HG03520 (cell line): ENCODE results near the gene USP34.

Experiments used
- ATAC-seq: cut with Tn5 transposase; IDR thresholded peaks from one replicate; pipeline ENCODE4 v1.9.1; 2021; ENCODE audit warnings: mild to moderate bottlenecking, moderate library complexity; ENCODE audit not compliant: unreplicated experiment

The USP34 gene

DNA sequence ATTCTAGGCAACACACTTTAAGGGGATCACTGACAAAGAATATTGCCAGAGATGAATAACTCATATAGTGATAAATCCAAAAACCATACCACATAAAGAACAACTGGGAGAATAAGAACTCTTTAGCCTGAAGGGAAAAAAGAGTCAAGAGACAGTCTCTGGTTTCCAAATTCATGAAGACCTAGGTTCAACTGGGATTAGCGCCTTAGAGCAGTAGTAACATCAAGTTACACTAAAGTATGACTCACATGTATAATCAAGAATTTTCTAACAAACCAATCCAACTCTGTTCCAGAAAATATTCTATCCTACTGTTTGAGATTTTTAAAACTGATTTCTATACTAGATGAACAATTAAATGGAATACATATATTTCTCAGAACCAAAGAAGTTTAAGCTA, 93.8 kb downstream of the USP34 start:
- ATAC-seq: no peak

DNA sequence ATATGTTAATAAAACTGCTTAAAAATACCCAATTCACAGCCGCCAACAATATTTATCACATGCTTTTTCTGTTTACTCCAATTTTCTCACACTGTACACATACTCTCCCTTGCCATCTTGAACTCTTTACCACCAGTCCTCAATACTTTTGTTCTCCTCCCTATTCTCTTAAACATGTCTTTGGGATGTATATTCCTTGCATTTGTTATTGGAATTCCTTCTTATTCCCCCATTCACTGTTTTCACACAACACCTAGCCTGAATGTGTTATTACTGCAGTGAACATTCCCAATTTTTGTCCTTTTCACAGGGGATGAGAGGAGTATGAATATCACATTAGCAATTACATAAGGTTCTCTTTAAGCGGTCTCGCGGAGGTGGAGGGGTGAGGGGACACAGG, 94.7 kb downstream of the USP34 start:
- ATAC-seq: no peak

- ATAC-seq: no peak
These were observed 99.9 kb downstream of the USP34 start for GRCh38 chr2:61371027-61371426.

GRCh38 chr2:61368687-61369665, 101.9 kb downstream of the USP34 start:
- ATAC-seq: no peak

DNA sequence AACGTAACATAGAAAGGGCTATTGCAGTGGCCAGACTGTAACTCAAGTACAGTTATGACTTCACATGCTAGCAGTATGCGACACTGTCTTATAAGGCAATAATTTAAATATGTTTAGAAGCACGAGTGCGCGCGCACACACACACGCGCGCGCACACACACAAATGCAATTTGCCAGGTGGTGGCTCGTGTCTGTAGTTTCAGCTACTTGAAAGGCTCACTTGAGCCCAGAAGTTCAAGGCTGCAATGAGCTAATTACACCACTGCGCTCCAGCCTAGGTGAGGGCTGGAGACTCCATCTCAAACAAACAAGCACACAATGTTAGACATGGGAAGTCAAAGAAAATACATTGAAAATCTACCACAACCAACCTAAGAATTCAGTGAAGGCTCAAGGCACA, 103.7 kb downstream of the USP34 start:
- no peak for ATAC-seq

DNA sequence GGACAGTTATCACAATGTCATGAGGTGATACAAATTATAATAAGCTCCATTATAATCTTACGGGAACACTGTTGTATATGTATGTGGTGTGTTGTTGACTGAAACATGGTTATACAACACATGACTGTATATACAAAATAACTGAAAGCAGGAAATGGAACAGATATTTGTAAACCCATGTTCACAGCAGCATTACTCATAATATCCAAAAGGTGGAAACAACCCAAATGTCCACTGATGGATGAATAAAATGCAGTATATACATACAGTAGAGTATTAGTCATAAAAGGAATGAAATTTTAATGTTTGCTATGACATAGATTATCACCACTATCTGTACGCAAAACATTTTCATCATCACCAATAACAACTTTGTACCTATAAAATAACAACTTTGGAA, 107.3 kb downstream of the USP34 start:
- no peak for ATAC-seq

GRCh38 chr2:61362873-61363272, 108.0 kb downstream of the USP34 start:
- ATAC-seq: no peak

GRCh38 chr2:61361068-61361467, 109.8 kb downstream of the USP34 start:
- no peak for ATAC-seq

GRCh38 chr2:61359058-61359457, 111.8 kb downstream of the USP34 start:
- no peak for ATAC-seq

DNA sequence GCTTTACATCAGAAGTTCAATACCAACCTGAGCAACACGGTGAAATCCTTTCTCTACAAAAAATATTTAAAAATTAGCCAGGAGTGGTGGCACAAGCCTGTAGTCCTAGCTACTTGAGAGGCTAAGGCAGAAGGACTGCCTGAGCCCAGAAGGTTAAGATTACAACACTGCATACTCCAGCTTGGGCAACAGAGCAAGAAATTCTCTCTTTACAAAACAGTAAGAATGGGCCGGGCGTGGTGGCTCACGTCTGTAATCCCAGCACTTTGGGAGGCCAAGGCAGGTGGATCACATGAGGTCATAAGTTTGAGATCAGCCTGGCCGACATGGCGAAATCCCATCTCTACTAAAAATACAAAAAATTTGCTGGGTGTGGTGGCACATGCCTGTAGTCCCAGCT, 113.2 kb downstream of the USP34 start:
- ATAC-seq: no peak

DNA sequence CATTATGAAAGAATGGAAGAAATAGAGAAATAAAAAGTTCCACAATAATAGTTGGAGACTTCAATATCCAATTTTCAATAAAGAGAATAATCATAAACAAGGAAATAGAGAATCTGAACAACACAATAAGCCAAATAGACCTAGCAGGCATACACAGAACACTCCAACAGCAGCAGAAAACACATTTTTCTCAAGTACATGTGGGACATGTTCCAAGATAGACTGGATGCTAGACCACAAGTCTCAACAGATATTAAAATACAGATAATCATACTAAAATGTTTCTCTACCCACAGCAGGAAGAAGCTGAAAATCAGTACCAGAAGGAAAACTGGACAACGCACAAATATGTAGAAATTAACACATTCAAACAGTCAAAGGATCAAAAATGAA, 113.9 kb downstream of the USP34 start:
- ATAC-seq: no peak

DNA sequence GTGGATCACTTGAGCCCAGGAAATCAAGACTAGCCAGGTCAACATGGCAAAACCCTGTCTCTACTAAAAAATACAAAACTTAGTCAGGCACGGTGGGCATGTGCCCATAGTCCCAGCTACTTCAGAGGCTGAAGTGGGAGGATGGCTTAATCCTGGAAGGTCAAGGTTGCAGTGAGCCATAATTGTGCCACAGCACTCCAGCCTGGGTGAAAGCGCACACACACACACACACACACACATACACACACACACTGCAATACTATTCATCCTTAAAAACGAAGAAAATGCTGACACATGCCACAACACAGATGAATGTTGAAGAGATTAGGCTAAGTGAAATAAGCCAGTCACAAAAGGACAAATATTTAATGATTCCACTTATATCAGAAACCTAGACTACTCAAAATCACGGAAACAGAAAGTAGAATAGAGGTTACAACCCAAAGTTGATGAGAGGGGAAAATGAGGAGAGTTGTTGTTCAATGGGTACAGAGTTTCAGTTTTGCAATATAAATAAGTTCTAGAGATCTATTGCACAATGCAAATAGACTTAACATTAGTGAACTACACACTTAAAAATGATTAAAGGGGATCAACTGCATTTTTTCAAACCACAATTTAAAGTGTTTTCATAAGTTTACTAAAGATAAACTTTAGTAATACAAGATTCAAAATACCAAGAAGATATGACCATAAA, 114.5 kb downstream of the USP34 start:
- no peak for ATAC-seq

DNA sequence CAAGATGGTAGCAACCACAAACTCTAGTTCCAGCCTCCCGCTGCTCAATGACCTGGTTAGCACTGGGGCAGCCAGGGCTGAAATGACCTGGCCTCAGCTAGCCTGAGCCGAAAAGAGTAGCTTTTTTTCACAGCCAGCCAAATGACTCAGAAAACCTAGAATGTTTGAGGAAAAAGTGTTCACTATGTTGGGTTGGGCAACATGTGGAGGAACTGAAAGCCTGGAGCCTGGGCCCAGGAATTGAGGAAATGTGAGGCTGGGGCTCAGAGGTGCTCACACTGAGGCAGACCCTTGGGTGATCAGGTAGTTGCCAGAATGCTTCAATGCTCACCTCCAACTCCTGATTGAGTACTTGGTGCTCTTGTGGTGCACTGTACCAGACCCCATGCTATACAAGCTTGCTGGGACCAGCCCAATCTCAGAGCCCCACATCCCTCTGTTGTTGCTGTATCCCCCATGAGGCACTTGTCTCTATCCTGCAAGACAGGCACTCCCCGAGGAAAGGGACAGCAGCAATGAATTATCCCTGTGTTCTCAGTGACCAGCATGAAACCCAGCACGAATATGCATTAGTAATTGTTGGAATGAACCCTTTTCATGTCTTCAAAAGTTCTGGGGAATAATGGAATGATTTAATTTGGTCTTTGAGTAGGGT, 116.2 kb downstream of the USP34 start:
- ATAC-seq: no peak

- ATAC-seq: no peak
These were observed 117.0 kb downstream of the USP34 start for GRCh38 chr2:61353909-61354308.

GRCh38 chr2:61350777-61351176, 120.1 kb downstream of the USP34 start:
- no peak for ATAC-seq

DNA sequence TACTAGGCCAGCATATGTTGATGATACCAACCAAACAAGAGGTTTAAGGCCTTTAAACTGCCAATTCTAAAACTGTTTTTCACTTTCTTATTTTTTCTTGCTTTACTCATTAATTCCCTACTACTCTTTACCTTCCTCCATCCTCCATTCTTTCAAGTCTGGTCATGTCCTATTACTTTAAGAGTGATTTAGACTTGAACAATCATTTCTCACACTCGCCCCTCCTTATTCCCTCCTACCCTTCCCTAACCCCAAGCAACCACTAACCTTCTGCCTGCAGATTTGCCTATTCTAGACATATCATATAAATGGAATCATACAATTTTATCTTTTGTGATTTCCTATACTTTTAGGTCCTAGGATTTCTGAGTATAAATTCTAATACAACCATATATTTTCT, 127.7 kb downstream of the USP34 start:
- no peak for ATAC-seq

GRCh38 chr2:61340242-61340641, 130.6 kb downstream of the USP34 start:
- ATAC-seq: no peak

DNA sequence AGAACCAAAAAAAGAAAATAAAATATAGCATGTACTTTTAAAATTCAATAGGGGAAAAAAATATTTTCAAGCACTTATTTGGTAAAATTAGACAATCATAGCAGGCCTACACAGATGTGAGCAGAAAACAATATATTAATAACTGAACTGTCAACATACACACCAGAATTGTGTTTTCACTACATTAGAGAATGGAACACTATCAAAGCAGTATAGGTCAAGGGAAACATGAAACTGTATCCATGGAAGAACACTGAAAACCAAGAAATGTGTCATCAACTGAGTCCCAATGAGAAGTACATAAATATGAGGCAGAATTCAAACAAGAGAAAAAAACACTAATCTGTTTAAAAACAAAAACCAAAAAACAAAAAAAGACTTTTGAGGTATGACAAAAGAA, 132.4 kb downstream of the USP34 start:
- no peak for ATAC-seq

GRCh38 chr2:61335187-61335586, 135.7 kb downstream of the USP34 start:
- no peak for ATAC-seq

- ATAC-seq: no peak
These were observed 136.4 kb downstream of the USP34 start for GRCh38 chr2:61334466-61334865.

- ATAC-seq: no peak
These were observed 142.1 kb downstream of the USP34 start for GRCh38 chr2:61328707-61329251.
